NCI-H82 treated with DMSO at 0.1 percent for 48 hours (cell line): ENCODE measurements around the gene TNFAIP3.
A peak's percentile ranks its signal among the peaks of the same experiment; 100 is the strongest.

Experiments used
- DNase-seq: peaks from one replicate; lab custom pipeline; 2025; ENCODE audit not compliant: unreplicated experiment; lab: John Stamatoyannopoulos, UW

TNFAIP3 gene

GRCh38 chr6:137862419-137863090 lies 4.5 kb upstream of the TNFAIP3 start:
- DNase-seq: no peak

GRCh38 chr6:137863091-137863797 lies 3.8 kb upstream of the TNFAIP3 start:
- no peak for DNase-seq

GRCh38 chr6:137864812-137865508 lies 2.1 kb upstream of the TNFAIP3 start:
- DNase-seq: no peak

GRCh38 chr6:137866200-137866913 lies 702 bp upstream of the TNFAIP3 start:
- no peak for DNase-seq

- DNase-seq: peak; percentile 32
These were observed 838 bp downstream of the TNFAIP3 start for GRCh38 chr6:137867685-137868509.

GRCh38 chr6:137868721-137869548 lies 1.9 kb downstream of the TNFAIP3 start:
- no peak for DNase-seq

- no peak for DNase-seq
These were observed 2.7 kb downstream of the TNFAIP3 start for GRCh38 chr6:137869549-137870307.

GRCh38 chr6:137870308-137870644 lies 3.2 kb downstream of the TNFAIP3 start:
- no peak for DNase-seq

- DNase-seq: peak; percentile 35
These were observed 3.7 kb downstream of the TNFAIP3 start for GRCh38 chr6:137870744-137871247.

GRCh38 chr6:137871291-137871690 lies 4.2 kb downstream of the TNFAIP3 start:
- DNase-seq: no peak

- no peak for DNase-seq
These were observed 4.9 kb downstream of the TNFAIP3 start for GRCh38 chr6:137871831-137872454.

- no peak for DNase-seq
These were observed 5.6 kb downstream of the TNFAIP3 start for GRCh38 chr6:137872581-137873115.

- DNase-seq: no peak
These were observed 6.3 kb downstream of the TNFAIP3 start for GRCh38 chr6:137873273-137873762.

GRCh38 chr6:137874204-137875057 lies 7.4 kb downstream of the TNFAIP3 start:
- no peak for DNase-seq

GRCh38 chr6:137875058-137875520 lies 8.0 kb downstream of the TNFAIP3 start:
- DNase-seq: no peak

GRCh38 chr6:137875606-137876005 lies 8.5 kb downstream of the TNFAIP3 start:
- DNase-seq: no peak

GRCh38 chr6:137876547-137876946 lies 9.5 kb downstream of the TNFAIP3 start:
- DNase-seq: no peak
